COLO668 (cell line): ENCODE results near the gene SIK2.
A peak's percentile ranks its signal among the peaks of the same experiment; 100 is the strongest.
"Not testable (repeated sequence)": the region's sequence is repeated elsewhere in the genome, so short reads cannot be mapped to it uniquely, and the experiment has no call there.

Experiments
- DNase-seq: peaks from one replicate; lab custom pipeline; 2025; ENCODE audit not compliant: unreplicated experiment; lab: John Stamatoyannopoulos, UW

The SIK2 gene

DNA sequence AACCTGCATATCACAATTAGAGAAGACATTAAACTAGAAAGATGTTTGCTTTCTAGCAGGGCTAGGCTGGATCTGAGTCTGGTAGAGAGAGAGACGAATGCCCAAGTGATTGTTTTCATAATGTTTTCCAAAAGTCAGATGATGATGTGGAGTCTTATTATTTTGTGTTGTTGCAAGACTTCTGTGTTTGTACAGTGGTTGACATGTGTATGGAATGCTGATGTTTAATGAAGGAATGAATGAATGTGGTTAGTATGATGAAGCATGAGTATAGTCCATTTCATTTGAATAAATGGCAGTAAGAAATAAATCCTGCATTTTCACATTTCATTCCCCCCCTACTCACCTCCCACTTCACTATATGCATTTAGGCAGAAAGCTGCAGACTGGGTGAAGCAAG is 94.3 kb downstream of the SIK2 start:
- DNase-seq: no peak

DNA sequence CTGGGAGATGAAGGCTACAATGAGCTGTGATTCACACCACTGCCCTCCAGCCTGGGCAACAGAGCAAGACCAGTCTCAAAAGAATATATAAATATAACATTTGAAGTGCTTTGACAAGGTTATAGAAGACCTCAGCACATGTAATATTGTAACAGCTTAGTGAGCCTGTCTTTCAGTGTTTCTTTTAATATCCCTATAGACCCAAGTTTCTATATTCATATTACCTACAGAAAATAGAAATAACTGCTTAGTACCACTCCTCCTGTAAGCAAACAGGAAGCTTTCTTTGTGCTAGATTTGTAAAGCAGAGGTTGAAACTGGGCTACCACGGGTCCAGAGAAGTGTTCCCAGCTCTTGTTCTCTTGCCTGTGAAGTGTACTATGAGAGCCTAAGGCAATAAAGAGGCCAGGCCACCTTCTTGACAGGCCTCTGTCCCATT is 95.7 kb downstream of the SIK2 start:
- DNase-seq: no peak

DNA sequence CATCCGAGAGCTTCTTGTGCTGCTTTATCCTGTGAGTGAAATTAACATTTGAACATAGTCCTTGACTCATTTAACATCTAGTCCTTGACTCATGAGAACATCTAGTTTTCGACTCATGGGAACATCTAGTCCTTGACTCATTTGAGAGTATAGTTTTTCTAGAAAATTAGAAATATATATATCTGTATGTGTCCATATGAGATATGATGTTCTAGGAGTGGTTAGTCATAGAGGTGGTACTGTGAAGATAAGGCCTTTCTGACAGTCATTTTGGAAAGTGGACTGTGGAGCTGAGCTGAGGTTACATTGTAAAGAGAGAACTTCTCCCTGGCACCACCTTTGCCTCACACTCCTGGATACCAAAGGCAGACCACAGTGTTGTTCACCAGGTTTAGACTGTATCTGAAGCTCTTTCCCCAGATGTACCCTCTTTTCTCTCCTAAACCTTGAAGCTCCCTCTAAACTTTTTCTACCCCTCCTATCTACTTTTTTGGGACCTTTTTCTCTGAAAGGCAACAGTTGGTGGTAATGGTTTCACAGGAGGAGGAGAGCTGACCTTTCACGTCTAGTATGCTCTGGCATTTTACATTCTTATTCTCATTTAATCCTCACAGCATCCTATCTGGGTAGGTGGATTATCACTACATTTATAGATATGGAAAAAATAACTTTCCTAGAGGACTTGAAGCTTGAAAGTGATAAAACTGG is 96.8 kb downstream of the SIK2 start:
- no peak for DNase-seq

DNA sequence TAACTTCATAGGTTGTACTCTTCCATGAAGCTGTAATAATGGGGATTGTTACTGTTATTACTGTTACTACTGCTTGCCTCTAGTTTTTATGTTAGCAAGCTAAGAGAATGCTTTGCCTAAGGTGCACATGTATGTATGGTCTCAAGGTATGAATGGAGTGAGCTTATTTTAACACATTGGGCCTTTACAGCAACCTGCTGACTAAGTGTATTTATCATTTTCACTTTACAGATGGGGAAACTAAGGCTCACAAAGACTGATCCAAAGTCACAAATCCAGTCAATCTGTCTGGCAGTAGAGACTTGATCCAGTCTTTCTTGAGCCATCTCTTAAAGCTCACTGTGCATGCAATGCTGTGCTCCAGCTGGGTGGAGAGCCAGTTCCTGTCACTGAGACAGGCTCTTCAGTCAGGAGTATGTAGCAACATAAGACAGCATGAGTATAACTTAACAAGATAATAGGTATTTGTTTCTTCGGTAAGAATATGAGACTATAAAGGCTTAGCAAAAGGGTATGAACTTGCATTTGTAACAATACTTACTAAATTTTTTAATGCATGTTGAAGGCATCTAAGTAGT is 97.4 kb downstream of the SIK2 start:
- DNase-seq: no peak

DNA sequence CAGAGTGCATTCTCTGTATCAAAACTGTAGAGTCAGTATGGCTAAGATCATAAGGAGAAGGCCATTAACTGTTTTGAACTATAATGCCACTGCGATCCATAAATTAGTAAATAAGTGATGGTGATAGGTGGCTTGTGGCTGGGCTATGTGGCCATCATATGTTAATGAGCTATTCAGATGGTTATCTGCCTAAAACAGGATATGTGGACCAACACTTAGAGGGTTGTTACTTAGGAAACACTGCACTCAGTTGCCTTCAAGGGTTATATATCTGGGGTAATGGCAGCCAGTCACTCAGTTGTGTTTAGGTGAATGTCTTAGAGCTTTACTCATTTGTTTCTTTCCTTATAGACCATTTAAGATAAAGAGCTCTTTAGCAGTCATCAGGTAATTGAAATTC is 97.9 kb downstream of the SIK2 start:
- DNase-seq: no peak

DNA sequence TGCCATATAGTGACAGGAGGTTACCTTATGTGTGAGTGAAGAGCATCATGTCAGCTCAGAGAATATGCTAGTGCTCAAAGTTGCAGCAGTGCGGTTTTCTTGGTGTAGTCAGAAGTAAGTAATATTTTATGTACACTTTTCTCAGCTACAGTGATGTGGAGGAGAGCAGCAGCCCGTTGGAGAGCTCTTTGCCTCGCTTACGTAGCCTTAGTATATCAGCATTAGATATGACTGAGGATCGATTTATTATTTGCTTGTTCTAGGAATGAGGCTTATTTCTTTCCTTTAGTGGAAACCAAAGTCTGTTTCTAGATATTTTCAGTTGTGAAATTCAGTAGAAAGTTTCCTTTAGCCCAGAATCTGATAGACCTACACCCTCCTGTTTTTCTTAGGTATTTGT is 100.4 kb downstream of the SIK2 start:
- no peak for DNase-seq

DNA sequence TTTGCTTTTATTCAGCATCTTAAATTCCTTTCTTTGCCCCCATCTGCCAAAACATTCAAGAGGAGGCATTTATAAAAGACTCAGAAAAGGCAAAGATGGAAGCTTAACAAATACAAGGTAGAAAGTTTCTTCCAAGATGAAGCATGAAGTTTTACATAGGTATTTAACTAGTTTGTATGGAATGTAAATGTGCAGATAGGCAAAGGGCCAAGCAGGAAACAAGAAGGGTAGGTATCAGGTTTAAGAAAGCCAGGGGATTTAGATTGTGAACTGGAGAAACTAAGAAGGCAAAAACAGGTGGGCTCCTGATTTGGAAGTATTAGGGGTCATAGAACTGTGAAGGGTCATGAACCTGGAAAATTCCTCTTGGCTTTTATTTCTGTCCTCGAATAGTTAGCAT is 101.3 kb downstream of the SIK2 start:
- no peak for DNase-seq

DNA sequence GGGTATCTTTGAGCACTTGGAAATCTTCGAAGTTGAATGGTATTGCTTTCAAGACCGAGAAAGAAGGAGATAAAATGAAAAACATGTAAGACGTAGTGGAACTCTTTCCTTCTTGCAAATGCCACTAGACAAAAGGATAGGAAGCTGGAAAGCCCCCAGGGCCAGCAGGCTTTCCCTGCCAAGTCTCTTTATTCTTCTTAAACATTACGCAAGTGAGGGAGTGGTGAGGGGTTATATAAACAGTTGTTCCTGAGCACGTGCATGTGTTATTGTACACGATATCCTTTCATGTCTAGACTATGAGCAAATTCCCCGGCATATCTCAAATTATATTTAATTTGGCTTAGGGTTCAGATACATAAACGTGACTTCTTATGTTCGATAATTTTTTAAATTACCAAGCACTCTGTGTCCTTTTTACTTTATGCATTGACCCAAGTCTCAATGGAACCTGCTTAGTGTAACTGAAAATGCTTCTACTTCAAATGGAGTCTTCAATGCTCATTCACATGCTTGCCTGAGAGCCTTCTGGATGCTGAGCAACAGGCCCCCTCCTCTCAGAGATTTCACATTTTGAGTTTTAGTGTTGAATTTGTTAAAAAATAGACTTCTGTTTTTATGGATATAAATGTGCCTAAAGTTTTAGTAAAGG is 104.9 kb downstream of the SIK2 start:
- no peak for DNase-seq

DNA sequence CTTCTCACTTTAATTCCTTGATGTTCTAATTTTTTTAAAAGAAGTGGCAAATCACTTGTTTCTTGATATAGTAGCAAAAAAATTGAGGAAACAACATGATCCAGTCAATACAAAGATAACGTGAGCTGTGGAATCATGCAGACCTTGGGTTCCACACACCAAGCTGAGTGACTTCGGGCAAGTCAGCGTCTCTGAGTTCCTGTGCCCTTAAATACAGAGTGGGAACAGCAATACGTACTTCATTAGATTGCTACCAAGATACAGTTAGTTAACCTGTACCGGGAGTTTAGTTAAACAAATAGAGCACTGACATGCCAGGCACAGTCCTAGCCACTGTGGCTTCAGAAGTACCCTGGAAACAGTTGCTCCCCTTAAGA is 105.4 kb downstream of the SIK2 start:
- DNase-seq: no peak

DNA sequence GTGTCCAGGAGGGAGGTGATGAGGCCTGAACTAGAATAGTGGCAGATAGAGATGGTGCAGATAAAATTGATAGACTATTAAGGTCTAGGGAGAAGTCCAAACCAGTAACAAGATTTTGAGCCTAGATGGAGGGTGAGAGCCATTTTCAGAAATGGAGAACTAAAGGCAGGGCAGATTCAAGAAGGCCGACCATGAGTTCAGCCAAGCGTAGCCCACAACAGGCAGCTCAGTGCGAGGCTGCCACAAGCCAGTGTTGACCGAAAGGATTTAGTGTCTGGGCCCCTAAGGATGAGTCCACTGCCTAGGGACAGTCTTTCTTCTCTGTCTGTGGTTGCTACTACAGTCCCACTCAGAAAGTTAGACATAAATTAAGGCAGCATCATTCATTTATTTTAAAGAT is 112.3 kb downstream of the SIK2 start:
- DNase-seq: no peak

DNA sequence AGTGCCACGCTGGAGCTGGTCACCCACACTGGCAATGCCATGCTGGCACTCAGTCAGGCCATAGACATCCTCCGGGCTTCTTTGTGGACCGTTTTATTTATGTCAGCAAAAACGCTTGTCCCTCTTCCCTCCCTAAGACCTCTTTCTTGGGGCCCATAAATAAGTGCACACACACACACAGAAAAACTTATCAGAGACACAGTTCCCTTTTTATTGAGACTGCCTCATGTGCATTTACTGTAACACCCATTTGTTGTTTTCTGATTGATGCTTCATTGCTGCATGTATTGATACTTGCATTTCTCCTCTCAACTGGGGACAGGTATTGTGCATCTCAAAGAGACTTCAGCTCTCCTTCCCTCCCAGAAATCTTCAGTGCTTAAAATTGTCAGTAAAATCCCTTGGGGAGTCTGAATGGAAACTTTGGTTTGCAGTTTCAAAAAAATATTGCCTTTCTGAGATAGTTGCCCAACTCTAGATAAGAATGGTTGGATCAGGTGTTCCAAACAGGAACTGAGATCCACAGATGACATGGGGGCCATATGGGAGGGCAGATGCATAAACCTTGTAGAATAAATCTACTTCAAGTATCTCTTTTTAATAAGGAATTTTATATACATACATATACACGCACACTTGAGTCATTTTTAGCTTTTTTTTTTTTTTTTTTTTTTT is 113.0 kb downstream of the SIK2 start:
- DNase-seq: no peak

DNA sequence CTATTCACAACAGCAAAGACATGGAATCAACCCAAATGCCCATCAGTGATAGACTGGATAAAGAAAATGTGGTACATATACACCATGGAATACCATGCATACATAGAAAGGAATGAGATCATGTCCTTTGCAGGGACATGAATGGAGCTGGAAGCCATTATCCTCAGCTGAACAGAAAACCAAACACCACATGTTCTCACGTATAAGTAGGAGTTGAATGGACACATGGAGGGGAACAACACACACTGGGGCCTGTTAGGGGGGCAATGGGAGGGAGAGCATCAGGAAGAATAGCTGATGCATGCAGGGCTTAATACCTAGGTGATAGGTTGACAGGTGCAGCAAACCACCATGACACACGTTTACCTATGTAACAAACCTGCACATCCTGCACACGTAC is 115.4 kb downstream of the SIK2 start:
- DNase-seq: not testable (repeated sequence)

DNA sequence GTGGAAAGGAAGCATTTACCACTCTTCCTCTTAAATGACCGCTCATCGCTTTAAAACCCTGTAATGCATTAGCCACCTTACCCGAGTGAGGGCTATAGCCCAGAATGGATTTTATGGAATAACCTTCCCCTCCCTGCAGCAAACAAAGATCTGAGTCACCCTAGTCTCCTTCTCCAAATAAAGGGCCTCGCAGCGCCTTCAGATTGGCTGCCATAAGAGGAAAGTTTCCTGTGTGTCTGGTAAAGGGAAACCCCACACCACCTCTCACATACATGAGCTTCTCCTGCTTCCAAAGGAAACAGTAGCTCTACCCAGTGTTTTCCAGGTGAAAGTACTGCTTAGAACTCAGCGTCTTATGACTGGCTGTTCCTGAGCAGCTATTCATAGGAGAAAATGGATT is 116.2 kb downstream of the SIK2 start:
- peak; percentile 15 for DNase-seq

DNA sequence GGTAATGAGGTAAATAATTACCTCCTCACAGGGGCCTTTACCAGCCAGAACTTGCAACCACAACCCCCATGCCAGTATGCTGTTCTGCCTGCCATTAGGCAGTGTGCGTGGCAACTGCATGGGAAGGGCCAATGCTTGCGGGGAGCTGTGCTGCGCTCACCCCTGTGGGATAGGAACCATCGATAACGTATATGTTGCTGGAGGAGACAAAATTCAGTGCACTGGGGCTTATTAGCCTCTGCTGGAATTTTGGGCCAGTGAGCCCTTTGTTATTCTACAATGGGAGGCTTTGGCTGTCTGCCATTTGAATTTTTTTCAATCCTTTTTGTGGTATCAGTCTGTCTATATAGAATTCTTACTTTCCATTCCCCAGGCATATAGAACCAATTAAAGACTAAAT is 116.6 kb downstream of the SIK2 start:
- DNase-seq: no peak

DNA sequence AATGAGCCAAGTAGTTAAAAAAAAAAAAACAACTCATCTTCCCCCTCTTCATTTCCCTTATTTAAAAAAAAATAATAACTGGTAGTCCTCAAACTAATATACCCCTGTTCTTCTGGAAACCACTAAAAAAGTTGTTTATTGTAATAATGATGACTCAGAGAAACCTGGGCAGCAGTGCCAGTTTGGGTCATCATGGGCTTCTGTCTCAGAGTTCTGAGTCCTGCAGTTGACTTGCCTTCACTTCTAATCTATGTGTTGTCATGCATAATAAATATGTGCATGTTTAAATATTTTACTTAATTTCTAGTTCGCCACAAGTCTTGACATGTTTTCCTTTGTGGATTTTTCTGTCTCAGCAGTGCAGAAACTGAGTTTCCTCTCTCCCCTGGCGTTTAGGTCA is 117.1 kb downstream of the SIK2 start:
- no peak for DNase-seq

DNA sequence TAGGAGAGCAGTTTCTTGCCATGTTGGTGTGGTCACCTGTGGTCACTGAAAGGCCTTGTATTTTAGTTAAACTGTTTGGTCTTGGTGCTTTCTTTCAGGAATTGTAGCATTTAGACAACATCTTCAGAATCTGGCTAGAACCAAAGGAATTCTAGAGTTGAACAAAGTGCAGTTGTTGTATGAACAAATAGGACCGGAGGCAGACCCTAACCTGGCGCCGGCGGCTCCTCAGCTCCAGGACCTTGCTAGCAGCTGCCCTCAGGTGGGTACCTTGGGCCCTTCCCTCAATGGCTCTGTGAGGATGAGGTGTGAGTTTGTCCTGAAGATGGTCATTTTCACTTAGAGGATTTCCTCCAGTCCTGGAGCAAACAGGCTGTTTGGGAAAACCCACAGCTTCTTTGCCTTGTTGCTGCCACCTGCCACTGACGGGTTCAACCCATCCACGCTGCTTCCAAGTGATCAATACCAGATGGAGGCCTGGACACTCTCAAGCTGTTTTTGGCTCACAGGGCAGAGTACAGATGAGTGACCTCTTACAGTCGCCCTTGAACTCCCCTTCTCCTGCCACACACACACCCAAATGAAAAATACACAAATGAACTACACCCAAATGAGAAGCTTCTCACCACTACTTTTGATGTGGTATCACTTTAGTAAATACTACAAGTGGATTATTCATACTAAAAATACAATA is 118.7 kb downstream of the SIK2 start:
- no peak for DNase-seq

DNA sequence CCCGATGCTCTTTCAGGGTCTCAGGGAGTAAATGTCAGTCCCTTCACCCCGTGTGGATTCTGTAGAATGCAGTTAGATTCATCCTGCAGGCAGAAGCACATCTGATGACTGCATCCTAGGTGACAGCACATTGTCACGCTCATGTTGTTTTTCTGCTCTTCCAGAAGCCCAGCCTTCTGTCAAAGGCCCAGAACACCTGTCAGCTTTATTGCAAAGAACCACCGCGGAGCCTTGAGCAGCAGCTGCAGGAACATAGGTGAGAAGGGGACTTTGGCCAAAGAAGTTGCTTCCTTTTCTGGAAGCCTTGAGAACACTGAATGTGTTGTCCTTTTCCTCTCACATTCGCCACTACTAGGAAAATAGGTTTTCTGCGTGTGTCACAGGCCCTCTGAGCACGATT is 120.3 kb downstream of the SIK2 start:
- DNase-seq: no peak

DNA sequence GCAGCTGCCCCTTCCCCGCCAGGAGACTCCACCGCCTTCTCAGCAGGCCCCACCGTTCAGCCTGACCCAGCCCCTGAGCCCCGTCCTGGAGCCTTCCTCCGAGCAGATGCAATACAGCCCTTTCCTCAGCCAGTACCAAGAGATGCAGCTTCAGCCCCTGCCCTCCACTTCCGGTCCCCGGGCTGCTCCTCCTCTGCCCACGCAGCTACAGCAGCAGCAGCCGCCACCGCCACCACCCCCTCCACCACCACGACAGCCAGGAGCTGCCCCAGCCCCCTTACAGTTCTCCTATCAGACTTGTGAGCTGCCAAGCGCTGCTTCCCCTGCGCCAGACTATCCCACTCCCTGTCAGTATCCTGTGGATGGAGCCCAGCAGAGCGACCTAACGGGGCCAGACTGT is 121.3 kb downstream of the SIK2 start:
- DNase-seq: no peak

DNA sequence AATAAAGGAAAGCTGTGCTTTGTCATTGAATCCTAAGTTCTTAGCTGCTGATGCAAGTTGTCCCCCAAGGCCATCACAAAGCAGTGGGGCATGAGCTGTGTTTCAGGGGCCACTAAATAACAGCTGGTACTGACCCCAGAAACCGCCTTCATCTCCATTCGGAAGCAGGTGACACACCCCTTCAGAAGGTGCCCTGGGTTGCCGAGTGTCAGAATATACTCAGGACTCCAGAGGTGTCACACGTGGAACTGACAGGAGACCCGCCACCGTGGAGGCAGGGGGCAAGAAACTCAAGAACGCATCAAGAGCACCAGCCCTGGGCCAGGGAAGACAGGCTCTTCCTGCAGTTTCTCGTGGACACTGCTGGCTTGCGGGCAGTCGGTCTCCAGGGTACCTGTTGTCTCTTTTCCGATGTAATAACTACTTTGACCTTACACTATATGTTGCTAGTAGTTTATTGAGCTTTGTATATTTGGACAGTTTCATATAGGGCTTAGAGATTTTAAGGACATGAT is 122.4 kb downstream of the SIK2 start:
- DNase-seq: no peak

DNA sequence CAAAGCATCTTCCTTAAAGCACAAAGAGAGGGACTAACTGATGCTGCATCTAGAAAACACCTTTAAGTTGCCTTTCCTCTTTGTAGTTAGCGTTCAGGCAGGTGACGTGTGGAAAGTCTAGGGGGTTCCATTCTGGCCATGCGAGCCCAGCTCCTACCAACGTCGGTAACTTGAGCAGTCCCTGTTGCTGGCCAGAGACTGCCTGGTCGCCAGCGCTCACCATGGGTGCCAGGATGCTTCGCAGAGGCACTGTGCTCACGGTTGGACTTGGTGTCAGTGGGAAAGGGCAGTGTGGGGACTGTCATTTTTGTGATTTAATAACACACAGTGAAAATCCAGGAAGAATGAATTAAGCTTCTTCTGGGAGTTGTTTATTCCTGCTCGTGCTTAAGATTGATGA is 123.4 kb downstream of the SIK2 start:
- DNase-seq: no peak

DNA sequence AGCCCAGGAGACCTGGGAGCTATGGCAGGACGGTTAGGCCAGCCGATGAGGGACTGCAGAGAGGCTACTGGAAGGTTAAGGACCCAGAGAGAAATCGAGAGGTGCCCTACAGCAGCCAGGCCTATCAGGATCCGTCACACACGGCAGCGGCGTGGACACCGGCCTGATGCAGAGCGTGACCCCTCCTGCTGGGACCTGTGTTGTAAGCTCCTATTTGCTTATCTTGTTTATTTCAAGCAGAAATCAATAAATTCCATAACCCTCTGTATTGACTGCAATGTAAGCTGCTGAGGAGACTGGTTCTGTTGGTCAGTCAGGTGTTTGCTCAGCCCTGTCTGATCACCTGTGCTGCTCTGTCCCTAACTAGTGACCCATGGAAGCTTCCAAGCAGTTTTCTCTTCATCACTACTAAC is 124.1 kb downstream of the SIK2 start:
- DNase-seq: no peak
